Posterior cingulate gyrus (tissue), 11 donors: Measurements from ENCODE around the gene VAV3.

ENCODE experiments used
- DNase-seq, 10 donors: peaks; one replicate each; pipeline versions ENCODE4 v3.0.0 to v3.0.0-alpha.2; 2020 to 2021; ENCODE audit warnings: mixed read lengths in 3 of 10
- intact Hi-C: fragments of 100-400 bp; cut with DNase I; formaldehyde crosslinking; loops from one replicate; pipeline ENCODE4 v1.15.1; 2023

VAV3 gene

GRCh38 chr1:107976431-107976830 is 11.5 kb upstream of the VAV3 start:
- no peak for DNase-seq
- intact Hi-C loops: no loop called here

GRCh38 chr1:107975851-107976250 is 10.9 kb upstream of the VAV3 start:
- DNase-seq: no peak
- intact Hi-C loops: no loop called here

- intact Hi-C loops: no loop called here
- no peak for DNase-seq
Observed at GRCh38 chr1:107974090-107974489, 9.1 kb upstream of the VAV3 start.

GRCh38 chr1:107972391-107973180 is 7.6 kb upstream of the VAV3 start:
- DNase-seq: no peak
- intact Hi-C loops: no loop called here

GRCh38 chr1:107966550-107966949 is 1.6 kb upstream of the VAV3 start:
- intact Hi-C loops: loop anchor here (10.0 kb wide), 1 partner anchor 182 kb away; no protein-coding TSS in a partner anchor
- DNase-seq: no peak

- intact Hi-C loops: loop anchor here (10.0 kb wide), 1 partner anchor 180 kb away; no protein-coding TSS in a partner anchor
- DNase-seq: peak in 1 of 10 donors; percentile 59
Observed at GRCh38 chr1:107964336-107965109, 457 bp downstream of the VAV3 start.

- DNase-seq: peak in 4 of 10 donors; percentile 2 to 80 (median 46)
- intact Hi-C loops: loop anchor here (10.0 kb wide), 1 partner anchor 179 kb away; no protein-coding TSS in a partner anchor
Observed at GRCh38 chr1:107963601-107964335, 1.2 kb downstream of the VAV3 start.

GRCh38 chr1:107963008-107963407 is 2.0 kb downstream of the VAV3 start:
- no peak for DNase-seq
- intact Hi-C loops: loop anchor here (10.0 kb wide), 1 partner anchor 178 kb away; no protein-coding TSS in a partner anchor

- intact Hi-C loops: no loop called here
Observed at GRCh38 chr1:107954719-107955415, 10.1 kb downstream of the VAV3 start.

GRCh38 chr1:107954126-107954525 is 10.9 kb downstream of the VAV3 start:
- DNase-seq: no peak
- intact Hi-C loops: no loop called here

More at GRCh38 chr1:107954719-107955415, 10.1 kb downstream of the VAV3 start:
- DNase-seq: no peak

- DNase-seq: no peak
- intact Hi-C loops: no loop called here
Observed at GRCh38 chr1:107953556-107953955, 11.4 kb downstream of the VAV3 start.

- intact Hi-C loops: no loop called here
Observed at GRCh38 chr1:107952989-107953388, 12.0 kb downstream of the VAV3 start.

GRCh38 chr1:107950464-107950863 is 14.5 kb downstream of the VAV3 start:
- intact Hi-C loops: no loop called here

More at GRCh38 chr1:107952989-107953388, 12.0 kb downstream of the VAV3 start:
- DNase-seq: no peak

GRCh38 chr1:107949467-107950253 is 15.3 kb downstream of the VAV3 start:
- no peak for DNase-seq
- intact Hi-C loops: no loop called here

More at GRCh38 chr1:107950464-107950863, 14.5 kb downstream of the VAV3 start:
- DNase-seq: no peak

- no peak for DNase-seq
- intact Hi-C loops: no loop called here
Observed at GRCh38 chr1:107946794-107947193, 18.2 kb downstream of the VAV3 start.

- intact Hi-C loops: no loop called here
- no peak for DNase-seq
Observed at GRCh38 chr1:107943694-107944093, 21.3 kb downstream of the VAV3 start.

- intact Hi-C loops: no loop called here
- no peak for DNase-seq
Observed at GRCh38 chr1:107942814-107943213, 22.2 kb downstream of the VAV3 start.

GRCh38 chr1:107941531-107941930 is 23.4 kb downstream of the VAV3 start:
- no peak for DNase-seq
- intact Hi-C loops: no loop called here

- no peak for DNase-seq
- intact Hi-C loops: no loop called here
Observed at GRCh38 chr1:107941123-107941522, 23.9 kb downstream of the VAV3 start.
